Thoracic aorta (tissue), 2 donors: ENCODE data around the gene BICRA. TPM values are rescaled to one million over a fixed set of nuclear protein-coding genes. Genes with fewer than 3 reads are reported as not detected.

Source experiments
- ATAC-seq: fragments of 150-250 bp; one replicate; pipeline ENCODE4 v1.8.0; 2017; ENCODE audit warnings: low read depth; ENCODE audit not compliant: insufficient number of reproducible peaks, low FRiP score
- DNase-seq: peaks from one replicate; pipeline ENCODE4 v3.0.0-alpha.2; 2020; ENCODE audit warnings: low spot score
- H3K27ac ChIP-seq, 2 donors: fragments of 200-600 bp; sonication (generic); 1 replicate in 1 of 2; 2 replicates in 1 of 2; pipeline ENCODE4 v1.5.1; 2016; ENCODE audit warnings: mild to moderate bottlenecking in 2 of 2, moderate library complexity in 2 of 2
- H3K27me3 ChIP-seq: fragments of 200-600 bp; sonication (generic); replicated peaks from 2 replicates; pipeline ENCODE4 v1.6.0; 2016; ENCODE audit warnings: mild to moderate bottlenecking; ENCODE audit not compliant: insufficient read depth
- H3K36me3 ChIP-seq: fragments of 200-600 bp; sonication (generic); one replicate; pipeline ENCODE4 v1.5.1; 2016
- H3K4me1 ChIP-seq, 2 donors: fragments of 200-600 bp; sonication (generic); 1 replicate in 1 of 2; 2 replicates in 1 of 2; pipeline versions ENCODE4 v1.5.1 to v1.6.0; 2016; ENCODE audit warnings: low read depth in 2 of 2, mild to moderate bottlenecking in 1 of 2; ENCODE audit not compliant: control insufficient read depth in 1 of 2
- H3K4me3 ChIP-seq: fragments of 200-600 bp; sonication (generic); 2 replicates; pipeline ENCODE4 v1.5.1; 2016; ENCODE audit warnings: mild to moderate bottlenecking
- H3K9me3 ChIP-seq: fragments of 200-600 bp; sonication (generic); 2 replicates; pipeline ENCODE4 v1.5.1; 2016
- total RNA-seq, 2 donors: library from RNA; depleted of rRNA; stranded (reverse); fragments of >200 nt; gene quantifications; one replicate each; pipeline versions ENCODE4 v1.1.0 to v1.2.3, GENCODE V29; 2016
- TF ChIP-seq, protein P1 (sequence below): fragments of 200-600 bp; sonication (generic); IDR thresholded peaks from one replicate; pipeline ENCODE4 v1.5.1; 2019; ENCODE audit warnings: antibody characterized with exemption

BICRA gene
- total RNA-seq, 2 donors from 2014 or later = 10.8 to 18.4 TPM

DNA sequence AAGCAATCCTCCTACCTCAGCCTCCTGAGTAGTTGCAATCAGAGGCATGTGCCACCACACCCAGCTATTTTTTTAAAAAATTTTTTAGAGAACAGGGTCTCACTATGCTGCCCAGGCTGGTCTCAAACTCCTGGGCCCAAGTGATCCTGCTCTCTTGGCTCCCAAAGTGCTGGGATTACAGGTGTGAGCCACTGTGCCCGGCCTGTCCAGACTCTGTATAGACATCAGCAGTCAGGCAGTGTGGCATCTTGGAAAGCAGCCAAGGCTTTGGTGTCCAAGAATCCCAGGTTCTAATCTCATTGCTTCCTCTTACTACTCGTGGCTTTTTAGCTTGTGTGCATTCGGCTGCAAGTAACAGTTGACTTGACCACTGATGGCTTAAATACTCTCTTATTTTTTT is 43.4 kb downstream of the BICRA start:
- no peaks in the 10 kb centered on the region for H3K4me1 ChIP-seq
- ATAC-seq (no peak), DNase-seq (no peak)
- TF ChIP-seq, protein P1, sequence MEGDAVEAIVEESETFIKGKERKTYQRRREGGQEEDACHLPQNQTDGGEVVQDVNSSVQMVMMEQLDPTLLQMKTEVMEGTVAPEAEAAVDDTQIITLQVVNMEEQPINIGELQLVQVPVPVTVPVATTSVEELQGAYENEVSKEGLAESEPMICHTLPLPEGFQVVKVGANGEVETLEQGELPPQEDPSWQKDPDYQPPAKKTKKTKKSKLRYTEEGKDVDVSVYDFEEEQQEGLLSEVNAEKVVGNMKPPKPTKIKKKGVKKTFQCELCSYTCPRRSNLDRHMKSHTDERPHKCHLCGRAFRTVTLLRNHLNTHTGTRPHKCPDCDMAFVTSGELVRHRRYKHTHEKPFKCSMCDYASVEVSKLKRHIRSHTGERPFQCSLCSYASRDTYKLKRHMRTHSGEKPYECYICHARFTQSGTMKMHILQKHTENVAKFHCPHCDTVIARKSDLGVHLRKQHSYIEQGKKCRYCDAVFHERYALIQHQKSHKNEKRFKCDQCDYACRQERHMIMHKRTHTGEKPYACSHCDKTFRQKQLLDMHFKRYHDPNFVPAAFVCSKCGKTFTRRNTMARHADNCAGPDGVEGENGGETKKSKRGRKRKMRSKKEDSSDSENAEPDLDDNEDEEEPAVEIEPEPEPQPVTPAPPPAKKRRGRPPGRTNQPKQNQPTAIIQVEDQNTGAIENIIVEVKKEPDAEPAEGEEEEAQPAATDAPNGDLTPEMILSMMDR = no peak
- H3K36me3 ChIP-seq = no peaks in the 10 kb centered on the region
- H3K9me3 ChIP-seq = no peaks in the 10 kb centered on the region
- no peaks in the 10 kb centered on the region for H3K27me3 ChIP-seq
- no peak overlapping the region for H3K4me3 ChIP-seq
- no peak overlapping the region for H3K27ac ChIP-seq

- Histone ChIP-seq H3K36me3 (no peaks in the 10 kb centered on the region), H3K4me3 (no peak overlapping the region), H3K9me3 (no peaks in the 10 kb centered on the region), H3K27ac (no peak overlapping the region), H3K4me1 (peaks cover 0 to 3% of the 10 kb centered on the region in 2 donors), H3K27me3 (no peaks in the 10 kb centered on the region)
- no peak for DNase-seq
- TF ChIP-seq, protein P1 = no peak
- no peak for ATAC-seq
Observed at GRCh38 chr19:47653856-47654255, 44.9 kb downstream of the BICRA start.

DNA sequence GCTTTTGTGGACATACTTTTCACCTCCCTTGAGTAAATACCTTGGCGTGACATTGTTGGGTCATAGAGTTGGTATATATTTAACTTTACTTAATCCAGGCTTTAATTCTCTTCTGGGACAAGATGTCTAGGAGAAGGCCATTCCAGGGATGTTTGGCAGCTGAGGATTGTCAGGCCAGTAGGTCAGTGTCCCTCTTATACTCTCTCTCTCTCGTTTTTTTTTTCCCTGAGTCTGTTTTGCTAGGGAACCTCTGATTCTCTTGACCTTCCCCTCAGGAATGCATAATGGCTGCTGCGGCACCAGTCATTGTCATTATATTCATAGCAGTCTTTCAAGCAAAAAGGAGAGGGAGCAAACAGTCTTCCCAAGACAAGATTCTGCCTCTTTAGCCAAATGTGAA is 48.8 kb downstream of the BICRA start:
- H3K27ac ChIP-seq = no peak overlapping the region
- no peak for ATAC-seq
- H3K4me1 ChIP-seq = peaks cover 13 to 24% of the 10 kb centered on the region in 2 donors

GRCh38 chr19:47658431-47659348 is 49.8 kb downstream of the BICRA start:
- no peak for DNase-seq
- peaks cover 23 to 34% of the 10 kb centered on the region in 2 donors for H3K4me1 ChIP-seq
- H3K9me3 ChIP-seq = no peaks in the 10 kb centered on the region
- TF ChIP-seq, protein P1 = no peak
- no peak overlapping the region for H3K27ac ChIP-seq
- H3K4me3 ChIP-seq = no peak overlapping the region
- H3K27me3 ChIP-seq = no peaks in the 10 kb centered on the region
- H3K36me3 ChIP-seq = no peaks in the 10 kb centered on the region
- no peak for ATAC-seq

More for the DNA sequence above, 48.8 kb downstream of the BICRA start:
- Histone ChIP-seq H3K36me3 (no peaks in the 10 kb centered on the region), H3K9me3 (no peaks in the 10 kb centered on the region), H3K27me3 (no peaks in the 10 kb centered on the region), H3K4me3 (no peak overlapping the region)
- no peak for DNase-seq
- TF ChIP-seq, protein P1 = no peak

DNA sequence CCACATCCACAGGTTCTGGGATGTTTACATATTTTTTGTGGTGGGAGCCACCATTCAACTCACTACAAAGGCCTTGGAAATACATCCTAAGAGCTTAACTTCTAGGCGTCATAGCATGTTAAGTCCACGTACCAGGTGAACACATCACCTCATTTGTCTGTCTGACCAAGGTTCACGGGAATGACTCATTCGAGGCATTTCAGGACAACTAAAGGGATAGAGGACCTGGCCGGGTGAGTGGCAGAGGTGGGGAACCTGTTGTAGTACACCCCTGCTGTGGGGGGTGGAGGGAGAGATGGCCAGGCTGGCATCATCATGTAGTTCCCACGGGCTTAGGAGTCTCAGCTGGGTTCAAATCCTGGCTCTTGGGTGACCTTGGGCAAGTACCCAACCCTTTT is 51.5 kb downstream of the BICRA start:
- H3K4me1 ChIP-seq = peaks cover 31 to 50% of the 10 kb centered on the region in 2 donors
- ATAC-seq (no peak), DNase-seq (no peak)
- no peaks in the 10 kb centered on the region for H3K36me3 ChIP-seq
- H3K27ac ChIP-seq = no peak overlapping the region
- no peak overlapping the region for H3K4me3 ChIP-seq
- no peaks in the 10 kb centered on the region for H3K9me3 ChIP-seq
- H3K27me3 ChIP-seq = no peaks in the 10 kb centered on the region
- TF ChIP-seq, protein P1 = no peak
